ENCODE measurements around the gene COA7.

Gene COA7

GRCh38 chr1:52635321-52636089 lies 62.6 kb downstream of the COA7 start:
- Mint-ChIP-seq H3K27me3 (no peaks in the 10 kb centered on the region), H3K36me3 (peaks cover 7% of the 10 kb centered on the region), H3K27ac (peak overlapping the region; percentile 98), H3K4me1 (peaks cover 79% of the 10 kb centered on the region), H3K4me3 (peak overlapping the region; percentile 47), H3K9me3 (no peaks in the 10 kb centered on the region)

Measured in activated naive CD4-positive, alpha-beta T cell treated with anti-CD3 and anti-CD28 coated beads, Interleukin-2, amount 50 U/mL, for 24 hours (primary cell).